AG04449 (cell line): ENCODE results near the gene LEAP2.

Experiments used
- CTCF ChIA-PET: fragments of 350-600 bp; formaldehyde crosslinking; extraction: SDS; loops from one replicate; lab custom pipeline; 2021; ENCODE audit warnings: antibody characterized with exemption; lab: Yijun Ruan, JAX
- POLR2A ChIA-PET: fragments of 400-600, 350-600 bp; formaldehyde crosslinking; extraction: SDS; loops from one replicate; lab custom pipeline; 2020; ENCODE audit warnings: antibody characterized with exemption, inconsistent platforms; lab: Yijun Ruan, JAX
- DNase-seq: peaks from one replicate; pipeline ENCODE4 v3.0.0-alpha.2; 2010; ENCODE audit warnings: low read depth, low spot score
- H3K4me3 ChIP-seq: 2 replicates; pipeline ENCODE4 v1.5.1; 2011; ENCODE audit warnings: low read depth, mild to moderate bottlenecking, control low read depth, low read length
- CTCF ChIP-seq: IDR thresholded peaks from one replicate; pipeline ENCODE4 v1.5.1; 2011; ENCODE audit warnings: mild to moderate bottlenecking, moderate library complexity, low read length, control low read depth, inconsistent platforms; ENCODE audit not compliant: insufficient read depth; ENCODE audit errors: missing control alignments

Gene LEAP2

GRCh38 chr5:132877466-132877865, 4.0 kb downstream of the LEAP2 start:
- POLR2A ChIA-PET: interaction anchor here (0.6 to 0.7 kb wide), 2 partner anchors 12 to 478 kb away, joined by 3 read pairs; no protein-coding TSS in a partner anchor
- CTCF ChIA-PET: interaction anchor here (0.6 to 2.4 kb wide), 8 partner anchors 11 to 491 kb away, joined by 3 to 19 read pairs (median 4); partner anchors contain the start of genes GDF9, SHROOM1 and UQCRQ
- DNase-seq: no peak
- TF ChIP-seq CTCF: no peak
- no peak overlapping the region for H3K4me3 ChIP-seq

GRCh38 chr5:132877938-132878337, 4.5 kb downstream of the LEAP2 start:
- no peak for DNase-seq
- CTCF ChIA-PET: interaction anchor here (1.2 to 2.4 kb wide), 5 partner anchors 11 to 491 kb away, joined by 3 to 19 read pairs (median 7); partner anchors contain the start of genes GDF9, SHROOM1 and UQCRQ

GRCh38 chr5:132883261-132883834, 9.9 kb downstream of the LEAP2 start:
- no peak for DNase-seq
- ChIA-PET CTCF (interaction anchor here (0.6 to 5.3 kb wide), 29 partner anchors 9 to 501 kb away, joined by 3 to 63 read pairs (median 5); partner anchors contain the start of genes SHROOM1 and UQCRQ), POLR2A (no interaction called here)
- H3K4me3 ChIP-seq: no peak overlapping the region
- peak; percentile 71 for TF ChIP-seq CTCF

More at GRCh38 chr5:132877938-132878337, 4.5 kb downstream of the LEAP2 start:
- H3K4me3 ChIP-seq: no peak overlapping the region
- no peak for TF ChIP-seq CTCF
- POLR2A ChIA-PET: interaction anchor here (0.7 kb wide), 1 partner anchor 12 kb away, joined by 3 read pairs; no protein-coding TSS in a partner anchor

- ChIA-PET POLR2A (no interaction called here), CTCF (interaction anchor here (0.8 to 5.3 kb wide), 5 partner anchors 7 to 500 kb away, joined by 3 to 63 read pairs (median 12); partner anchors contain the start of gene SHROOM1)
- no peak for DNase-seq
- TF ChIP-seq CTCF: no peak
- H3K4me3 ChIP-seq: no peak overlapping the region
Observed at GRCh38 chr5:132884548-132884947, 11.1 kb downstream of the LEAP2 start.

GRCh38 chr5:132886064-132886823, 12.8 kb downstream of the LEAP2 start:
- ChIA-PET CTCF (interaction anchor here (5.3 kb wide), 1 partner anchor 57 kb away, joined by 63 read pairs; the partner anchor contains the start of gene SHROOM1), POLR2A (no interaction called here)
- H3K4me3 ChIP-seq: no peak overlapping the region
- no peak for TF ChIP-seq CTCF
- DNase-seq: no peak
